Esophagus (tissue), 2 donors: ENCODE data around the gene GNAI2. TPM values are rescaled to one million over a fixed set of nuclear protein-coding genes. Genes with fewer than 3 reads are reported as not detected.
A peak's percentile ranks its signal among the peaks of the same experiment; 100 is the strongest.
"Not testable (repeated sequence)": the region's sequence is repeated elsewhere in the genome, so short reads cannot be mapped to it uniquely, and the experiment has no call there.

Experiments used
- H3K27ac ChIP-seq, 2 donors: one replicate each; pipeline ENCODE4 v1.5.1; 2013; ENCODE audit warnings: low read depth in 2 of 2, mild to moderate bottlenecking in 2 of 2, inconsistent platforms in 1 of 2, low read length in 1 of 2, moderate library complexity in 1 of 2
- H3K27me3 ChIP-seq, 2 donors: one replicate each; pipeline ENCODE4 v1.6.1; 2013; ENCODE audit warnings: low read length in 2 of 2, control low read depth in 1 of 2, mild to moderate bottlenecking in 1 of 2; ENCODE audit not compliant: insufficient read depth in 2 of 2, control insufficient read depth in 1 of 2
- H3K36me3 ChIP-seq, 2 donors: one replicate each; pipeline ENCODE4 v1.6.1; 2013; ENCODE audit warnings: low read length in 1 of 2; ENCODE audit not compliant: control insufficient read depth in 2 of 2, insufficient read depth in 2 of 2
- H3K4me1 ChIP-seq, 2 donors: one replicate each; pipeline ENCODE4 v1.6.1; 2013; ENCODE audit warnings: low read length in 1 of 2; ENCODE audit not compliant: control insufficient read depth in 2 of 2, insufficient read depth in 2 of 2
- H3K4me3 ChIP-seq, 2 donors: one replicate each; pipeline ENCODE4 v1.5.1; 2013; ENCODE audit warnings: low read length in 2 of 2, mild to moderate bottlenecking in 2 of 2, low read depth in 1 of 2, moderate library complexity in 1 of 2
- H3K9me3 ChIP-seq, 2 donors: one replicate each; pipeline ENCODE4 v1.6.1; 2013; ENCODE audit warnings: mild to moderate bottlenecking in 2 of 2, low read depth in 1 of 2, low read length in 1 of 2, moderate library complexity in 1 of 2; ENCODE audit not compliant: control insufficient read depth in 2 of 2, insufficient read depth in 1 of 2
- WGBS, 2 donors: extraction: QIAGEN DNeasy Blood & Tissue Kit; methylation state at CpG; one replicate each; pipeline ENCODE4 v1.1.7; 2013; 5-methylcytosine and 5-hydroxymethylcytosine counted together
- polyA plus RNA-seq, 2 donors: library from polyadenylated mRNA; stranded (reverse); fragments of 200-250 nt; gene quantifications; one replicate each; pipeline ENCODE4 v1.2.3, GENCODE V29; 2013
- donor health status: healthy with polysubstance abuse.
- donor health status: Bipolar disorder and iron deficiency.

GNAI2 gene
- polyA plus RNA-seq, 2 donors = 52.2 to 61.8 TPM

DNA sequence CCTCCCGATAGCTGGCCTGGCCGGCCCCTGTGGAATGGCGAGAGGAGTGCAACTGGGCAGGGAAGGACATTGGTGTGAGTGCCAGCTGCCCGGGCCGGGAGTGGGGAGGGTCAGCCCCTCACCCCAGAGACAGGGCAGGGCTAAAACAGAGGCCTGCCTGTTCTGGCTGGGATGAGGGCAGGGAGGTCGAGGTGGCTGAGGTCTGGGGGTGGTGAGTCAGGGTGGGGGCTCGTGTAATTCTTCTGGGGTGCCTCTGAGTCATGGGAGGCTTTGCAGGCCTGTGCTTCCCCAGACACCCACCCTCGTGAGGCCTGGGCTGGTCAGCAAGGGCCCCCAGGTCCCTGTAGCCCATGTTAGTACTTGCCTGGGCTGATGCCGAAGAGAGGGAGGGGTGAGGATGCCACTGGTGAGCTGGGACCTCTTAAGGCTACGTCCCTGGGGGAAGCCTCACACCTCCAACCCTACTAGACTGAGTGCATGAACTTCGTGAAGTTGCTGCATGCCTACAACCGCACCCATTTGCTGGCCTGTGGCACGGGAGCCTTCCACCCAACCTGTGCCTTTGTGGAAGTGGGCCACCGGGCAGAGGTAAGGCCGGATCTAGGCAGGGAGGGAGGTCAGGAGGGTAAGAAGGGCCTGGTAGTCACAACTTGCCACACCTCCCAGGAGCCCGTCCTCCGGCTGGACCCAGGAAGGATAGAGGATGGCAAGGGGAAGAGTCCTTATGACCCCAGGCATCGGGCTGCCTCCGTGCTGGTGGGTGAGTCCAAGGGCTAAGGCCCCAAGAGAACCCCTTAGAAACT, 34.6 kb downstream of the GNAI2 start:
- 74% methylated on average over 19 of the region's 19 CpGs for WGBS, 2 donors
- no peaks in the 10 kb centered on the region for H3K27me3 ChIP-seq
- H3K4me3 ChIP-seq = no peak overlapping the region
- no peaks in the 10 kb centered on the region for H3K9me3 ChIP-seq
- peaks cover 13 to 34% of the 10 kb centered on the region in 2 donors for H3K4me1 ChIP-seq
- no peaks in the 10 kb centered on the region for H3K36me3 ChIP-seq
- no peak overlapping the region for H3K27ac ChIP-seq

DNA sequence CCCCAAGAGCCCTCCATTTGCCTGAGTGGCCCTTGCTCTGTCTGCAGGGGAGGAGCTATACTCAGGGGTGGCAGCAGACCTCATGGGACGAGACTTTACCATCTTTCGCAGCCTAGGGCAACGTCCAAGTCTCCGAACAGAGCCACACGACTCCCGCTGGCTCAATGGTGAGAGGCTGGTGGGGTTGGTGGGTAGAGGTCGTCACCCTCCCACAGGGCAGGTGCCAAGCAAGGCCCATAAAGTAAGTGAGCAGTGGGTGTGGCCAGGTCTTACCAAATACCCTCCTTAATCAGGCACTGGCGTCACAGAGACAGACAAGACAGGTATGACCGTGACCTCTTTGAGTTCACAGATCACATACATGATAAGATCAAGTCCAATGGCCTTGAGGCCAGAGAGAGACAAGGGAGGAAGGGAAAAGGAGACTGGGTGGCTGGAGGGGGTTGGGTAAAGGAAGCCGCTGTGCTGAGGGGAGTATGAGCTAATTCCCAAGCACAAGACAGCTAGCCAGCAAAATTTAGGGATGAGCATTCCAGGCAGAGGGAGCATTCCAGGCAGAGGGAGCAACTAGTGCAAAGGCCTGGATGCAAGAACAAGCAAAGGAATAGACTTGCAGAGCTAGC, 35.4 kb downstream of the GNAI2 start:
- no peak overlapping the region for H3K27ac ChIP-seq
- no peaks in the 10 kb centered on the region for H3K36me3 ChIP-seq
- WGBS, 2 donors = 73 to 84% methylated on average over 10 of the region's 10 CpGs
- H3K4me1 ChIP-seq = peaks cover 13 to 34% of the 10 kb centered on the region in 2 donors
- no peaks in the 10 kb centered on the region for H3K27me3 ChIP-seq
- no peak overlapping the region for H3K4me3 ChIP-seq
- no peaks in the 10 kb centered on the region for H3K9me3 ChIP-seq

DNA sequence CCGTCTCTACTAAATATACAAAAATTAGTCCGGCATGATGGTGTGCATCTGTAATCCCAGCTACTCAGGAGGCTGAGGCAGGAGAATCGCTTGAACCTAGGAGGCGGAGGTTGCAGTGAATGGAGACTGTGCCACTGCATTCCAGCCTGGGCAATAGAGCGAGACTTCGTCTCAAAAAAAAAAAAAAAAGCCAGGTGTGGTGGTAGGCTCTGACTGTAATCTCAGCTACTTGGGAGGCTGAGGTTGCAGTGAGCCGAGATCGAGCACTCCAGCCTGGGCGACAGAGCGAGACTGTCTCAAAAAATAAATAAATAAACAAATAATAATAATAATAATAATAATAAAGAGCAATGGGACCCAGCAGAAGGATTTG, 36.5 kb downstream of the GNAI2 start:
- H3K27ac ChIP-seq, H3K36me3 ChIP-seq, H3K27me3 ChIP-seq, H3K4me3 ChIP-seq, H3K9me3 ChIP-seq: not testable (repeated sequence)
- H3K4me1 ChIP-seq = peaks cover 13 to 34% of the 10 kb centered on the region in 2 donors
- WGBS, 2 donors = 54 to 63% methylated on average over 10 of the region's 10 CpGs

DNA sequence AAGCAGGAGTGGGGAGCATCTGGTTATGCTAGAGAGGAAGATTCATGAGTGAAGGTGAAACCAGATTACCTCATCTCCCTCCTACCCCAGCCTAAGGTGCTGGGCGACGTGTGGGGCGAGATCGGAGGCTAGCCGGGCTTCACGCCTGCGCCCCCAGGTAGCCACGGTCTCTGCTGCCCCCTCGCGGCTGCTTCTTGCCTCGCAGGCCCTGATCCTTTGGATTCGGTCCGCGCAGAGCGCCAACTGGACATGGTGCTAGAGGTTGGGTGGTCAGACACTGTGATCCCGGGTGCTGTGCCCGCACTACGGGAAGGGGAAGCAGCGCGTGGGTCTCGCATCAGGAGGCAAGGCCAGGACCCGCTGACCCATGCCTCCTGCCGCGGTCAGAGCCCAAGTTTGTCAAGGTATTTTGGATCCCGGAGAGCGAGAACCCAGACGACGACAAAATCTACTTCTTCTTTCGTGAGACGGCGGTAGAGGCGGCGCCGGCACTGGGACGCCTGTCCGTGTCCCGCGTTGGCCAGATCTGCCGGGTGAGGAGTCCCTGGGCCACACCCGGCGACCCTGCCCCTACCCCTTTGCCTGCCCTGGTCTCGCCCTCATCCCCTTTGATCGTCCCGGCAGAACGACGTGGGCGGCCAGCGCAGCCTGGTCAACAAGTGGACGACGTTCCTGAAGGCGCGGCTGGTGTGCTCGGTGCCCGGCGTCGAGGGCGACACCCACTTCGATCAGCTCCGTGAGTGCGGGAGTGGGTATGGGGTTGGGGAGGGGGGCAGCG, 37.1 kb downstream of the GNAI2 start:
- Histone ChIP-seq H3K4me3 (peak overlapping the region; percentile 30 to 34), H3K4me1 (peaks cover 9 to 28% of the 10 kb centered on the region in 2 donors), H3K36me3 (no peaks in the 10 kb centered on the region), H3K9me3 (no peaks in the 10 kb centered on the region), H3K27me3 (no peaks in the 10 kb centered on the region), H3K27ac (peak overlapping the region in 1 of 2 donors; percentile 36)
- WGBS, 2 donors = 7% methylated on average over 59 to 61 of the region's 61 CpGs

DNA sequence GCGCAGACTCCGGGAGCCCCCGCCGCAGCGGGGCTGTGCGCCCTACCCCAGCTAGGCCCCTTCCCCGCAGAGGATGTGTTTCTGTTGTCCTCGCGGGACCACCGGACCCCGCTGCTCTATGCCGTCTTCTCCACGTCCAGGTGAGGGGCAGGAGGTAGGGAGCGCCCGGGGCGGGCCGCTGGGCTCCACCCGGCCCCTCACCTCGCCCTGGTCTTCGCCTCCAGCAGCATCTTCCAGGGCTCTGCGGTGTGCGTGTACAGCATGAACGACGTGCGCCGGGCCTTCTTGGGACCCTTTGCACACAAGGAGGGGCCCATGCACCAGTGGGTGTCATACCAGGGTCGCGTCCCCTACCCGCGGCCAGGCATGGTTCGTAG, 37.7 kb downstream of the GNAI2 start:
- no peak overlapping the region for H3K27ac ChIP-seq
- H3K9me3 ChIP-seq = no peaks in the 10 kb centered on the region
- peaks cover 9 to 22% of the 10 kb centered on the region in 2 donors for H3K4me1 ChIP-seq
- H3K27me3 ChIP-seq = no peaks in the 10 kb centered on the region
- H3K4me3 ChIP-seq = no peak overlapping the region
- H3K36me3 ChIP-seq = peaks cover 0 to 3% of the 10 kb centered on the region in 2 donors
- WGBS, 2 donors = 60 to 64% methylated on average over 31 of the region's 31 CpGs

DNA sequence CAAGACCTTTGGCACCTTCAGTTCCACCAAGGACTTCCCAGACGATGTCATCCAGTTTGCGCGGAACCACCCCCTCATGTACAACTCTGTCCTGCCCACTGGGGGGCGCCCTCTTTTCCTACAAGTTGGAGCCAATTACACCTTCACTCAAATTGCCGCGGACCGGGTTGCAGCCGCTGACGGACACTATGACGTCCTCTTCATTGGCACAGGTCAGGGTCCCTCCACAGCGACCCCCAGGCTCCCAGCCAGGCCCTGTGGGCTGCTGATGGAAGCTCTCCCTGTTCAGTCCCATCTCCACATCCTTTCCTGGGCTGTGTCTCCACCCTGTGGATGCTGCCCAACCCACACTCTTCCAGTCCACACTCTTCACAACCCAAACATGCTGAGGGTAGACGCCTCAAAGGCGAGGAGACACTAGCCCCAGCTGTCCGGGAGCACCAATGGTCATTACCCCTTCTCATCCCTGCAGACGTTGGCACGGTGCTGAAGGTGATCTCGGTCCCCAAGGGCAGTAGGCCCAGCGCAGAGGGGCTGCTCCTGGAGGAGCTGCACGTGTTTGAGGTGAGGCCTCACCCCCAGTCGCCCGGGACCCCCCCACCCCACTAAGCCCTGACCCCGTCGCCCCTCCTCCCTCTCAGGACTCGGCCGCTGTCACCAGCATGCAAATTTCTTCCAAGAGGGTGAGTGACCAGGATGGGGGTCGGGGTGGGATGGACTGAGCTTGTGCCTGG, 38.5 kb downstream of the GNAI2 start:
- no peak overlapping the region for H3K4me3 ChIP-seq
- no peaks in the 10 kb centered on the region for H3K9me3 ChIP-seq
- no peaks in the 10 kb centered on the region for H3K27me3 ChIP-seq
- 36 to 38% methylated on average over 25 to 26 of the region's 26 CpGs for WGBS, 2 donors
- no peak overlapping the region for H3K27ac ChIP-seq
- H3K36me3 ChIP-seq = peaks cover 0 to 3% of the 10 kb centered on the region in 2 donors
- peaks cover 4 to 14% of the 10 kb centered on the region in 2 donors for H3K4me1 ChIP-seq

DNA sequence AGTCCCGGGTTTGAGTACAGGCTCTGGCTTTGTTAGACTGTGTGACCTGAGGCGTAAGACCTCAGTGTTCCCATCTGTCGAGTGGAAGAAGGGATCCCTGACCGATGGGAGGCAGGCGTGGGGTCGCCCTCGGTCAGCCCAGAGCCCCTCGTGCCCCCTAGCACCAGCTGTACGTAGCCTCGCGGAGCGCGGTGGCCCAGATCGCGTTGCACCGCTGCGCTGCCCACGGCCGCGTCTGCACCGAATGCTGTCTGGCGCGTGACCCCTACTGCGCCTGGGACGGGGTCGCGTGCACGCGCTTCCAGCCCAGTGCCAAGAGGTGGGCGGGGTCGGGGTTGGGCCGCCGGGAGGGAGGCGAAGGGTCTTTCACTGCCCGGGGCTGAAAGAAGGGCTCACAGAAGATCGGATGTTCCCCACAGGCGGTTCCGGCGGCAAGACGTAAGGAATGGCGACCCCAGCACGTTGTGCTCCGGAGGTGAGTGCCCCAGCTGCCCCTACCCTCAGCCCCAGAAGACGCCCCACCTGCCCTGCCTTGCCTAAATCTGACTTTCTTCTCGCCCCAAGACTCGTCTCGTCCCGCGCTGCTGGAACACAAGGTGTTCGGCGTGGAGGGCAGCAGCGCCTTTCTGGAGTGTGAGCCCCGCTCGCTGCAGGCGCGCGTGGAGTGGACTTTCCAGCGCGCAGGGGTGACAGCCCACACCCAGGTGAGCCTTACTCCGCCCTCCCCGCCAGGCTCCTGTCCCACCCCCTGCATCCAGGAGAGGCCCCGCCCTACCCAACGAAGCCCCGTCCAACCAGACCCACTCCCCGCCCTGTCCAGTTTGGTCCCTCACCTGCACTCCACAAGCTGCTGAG, 39.4 kb downstream of the GNAI2 start:
- no peak overlapping the region for H3K4me3 ChIP-seq
- WGBS, 2 donors = 61% methylated on average over 50 to 65 of the region's 65 CpGs
- H3K36me3 ChIP-seq = peaks cover 0 to 3% of the 10 kb centered on the region in 2 donors
- peaks cover 0 to 10% of the 10 kb centered on the region in 2 donors for H3K4me1 ChIP-seq
- H3K27me3 ChIP-seq = no peaks in the 10 kb centered on the region
- no peak overlapping the region for H3K27ac ChIP-seq
- no peaks in the 10 kb centered on the region for H3K9me3 ChIP-seq

DNA sequence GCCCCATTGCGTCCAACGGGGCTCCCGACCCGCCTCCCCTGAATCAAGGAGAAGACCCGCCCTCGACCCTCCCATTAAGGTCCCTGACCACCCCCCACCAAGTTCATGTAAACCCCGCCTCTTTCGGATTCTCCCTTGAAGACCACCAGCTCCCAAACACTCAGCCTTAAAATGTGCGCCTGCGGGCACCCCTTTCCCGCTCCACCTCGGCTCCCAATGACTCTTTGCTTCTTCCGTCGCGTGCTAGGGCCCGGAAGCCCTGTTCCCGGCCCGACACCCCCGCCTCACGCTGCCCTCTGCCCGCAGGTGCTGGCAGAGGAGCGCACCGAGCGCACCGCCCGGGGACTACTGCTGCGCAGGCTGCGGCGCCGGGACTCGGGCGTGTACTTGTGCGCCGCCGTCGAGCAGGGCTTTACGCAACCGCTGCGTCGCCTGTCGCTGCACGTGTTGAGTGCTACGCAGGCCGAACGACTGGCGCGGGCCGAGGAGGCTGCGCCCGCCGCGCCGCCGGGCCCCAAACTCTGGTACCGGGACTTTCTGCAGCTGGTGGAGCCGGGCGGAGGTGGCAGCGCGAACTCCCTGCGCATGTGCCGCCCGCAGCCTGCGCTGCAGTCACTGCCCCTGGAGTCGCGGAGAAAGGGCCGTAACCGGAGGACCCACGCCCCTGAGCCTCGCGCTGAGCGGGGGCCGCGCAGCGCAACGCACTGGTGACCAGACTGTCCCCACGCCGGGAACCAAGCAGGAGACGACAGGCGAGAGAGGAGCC, 40.2 kb downstream of the GNAI2 start:
- peaks cover 0 to 3% of the 10 kb centered on the region in 2 donors for H3K36me3 ChIP-seq
- 60 to 67% methylated on average over 79 of the region's 79 CpGs for WGBS, 2 donors
- peaks cover 0 to 6% of the 10 kb centered on the region in 2 donors for H3K4me1 ChIP-seq

More for the DNA sequence above, 40.2 kb downstream of the GNAI2 start:
- Histone ChIP-seq H3K9me3 (no peaks in the 10 kb centered on the region), H3K27ac (no peak overlapping the region), H3K27me3 (no peaks in the 10 kb centered on the region), H3K4me3 (no peak overlapping the region)
